ENCODE results near the gene ADGRB2. TPM values are rescaled to one million over a fixed set of nuclear protein-coding genes. Genes with fewer than 3 reads are reported as not detected.

Gene ADGRB2
- total RNA-seq, 6 experiments from 2014 or later: 0.06 TPM; not detected in 4

DNA sequence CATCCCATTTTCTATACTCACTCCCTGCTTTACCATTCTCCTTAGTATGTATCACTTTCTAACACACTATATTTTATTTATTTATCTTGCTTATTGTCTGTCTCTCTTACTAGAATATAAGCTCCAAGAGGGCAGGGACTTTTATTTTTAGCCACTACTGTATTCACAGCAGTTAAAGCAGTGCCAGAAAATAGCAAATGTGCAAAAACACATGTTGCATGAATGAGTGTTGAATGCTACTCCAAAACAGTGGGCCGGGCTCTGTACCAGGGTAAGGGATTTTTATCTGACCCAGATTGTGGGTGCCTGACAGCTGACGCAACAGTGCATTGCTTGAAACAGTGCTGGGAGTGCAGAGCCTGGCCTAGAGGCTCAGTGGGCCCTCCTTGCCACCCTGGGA is 85.0 kb downstream of the ADGRB2 start:
- intact Hi-C loops (cut with DNase I): no loop called here
- 45% methylated on average over 2 of the region's 2 CpGs for WGBS (ENCODE audit: insufficient coverage, low coverage, low lambda C conversion rate, missing lambda C conversion rate)
- H3K27me3 ChIP-seq: no peaks in the 10 kb centered on the region
- no peaks in the 10 kb centered on the region for H3K9me3 ChIP-seq
- no peak overlapping the region for H3K4me3 ChIP-seq
- DNase-seq (no peak), ATAC-seq (no peak)
- H3K27ac ChIP-seq: no peak overlapping the region
- TF ChIP-seq CTCF (IDR thresholded peaks at IDR 0.05): no peak
- TF ChIP-seq POLR2A (IDR thresholded peaks at IDR 0.05): no peak
- H3K36me3 ChIP-seq: no peaks in the 10 kb centered on the region
- no peaks in the 10 kb centered on the region for H3K4me1 ChIP-seq

GRCh38 chr1:31678681-31679080 is 85.5 kb downstream of the ADGRB2 start:
- Histone ChIP-seq H3K4me3 (no peak overlapping the region), H3K36me3 (no peaks in the 10 kb centered on the region), H3K27me3 (no peaks in the 10 kb centered on the region), H3K4me1 (no peaks in the 10 kb centered on the region), H3K9me3 (no peaks in the 10 kb centered on the region), H3K27ac (no peak overlapping the region)
- 78% methylated on average over 2 of the region's 4 CpGs for WGBS (ENCODE audit: insufficient coverage, low coverage, low lambda C conversion rate, missing lambda C conversion rate)
- intact Hi-C loops (cut with DNase I): no loop called here
- TF ChIP-seq POLR2A (IDR thresholded peaks at IDR 0.05) (no peak), CTCF (IDR thresholded peaks at IDR 0.05) (no peak)
- no peak for ATAC-seq
- no peak for DNase-seq

DNA sequence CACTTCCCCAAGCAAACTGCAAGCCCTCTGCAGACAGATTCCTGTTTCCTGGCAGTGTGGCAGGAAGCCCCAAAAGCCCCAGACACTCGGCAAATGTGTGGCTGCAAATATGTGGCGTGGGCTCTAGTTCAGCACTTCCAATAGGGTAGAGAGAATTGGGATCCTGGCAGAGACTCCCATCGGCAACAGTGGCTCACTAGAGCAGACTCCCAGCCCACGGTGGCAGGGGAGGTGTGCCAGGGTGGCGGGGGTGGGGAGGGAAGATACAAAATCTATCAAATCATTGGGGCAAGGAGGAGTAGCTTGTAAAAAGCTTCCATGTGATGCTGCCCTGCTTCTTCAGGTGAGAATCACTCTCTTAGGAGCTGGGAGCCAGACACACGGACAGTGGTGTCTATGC is 86.2 kb downstream of the ADGRB2 start:
- no peak overlapping the region for H3K27ac ChIP-seq
- ATAC-seq (no peak), DNase-seq (no peak)
- intact Hi-C loops (cut with DNase I): no loop called here
- TF ChIP-seq CTCF (IDR thresholded peaks at IDR 0.05) (no peak), POLR2A (IDR thresholded peaks at IDR 0.05) (no peak)
- H3K36me3 ChIP-seq: no peaks in the 10 kb centered on the region
- no peak overlapping the region for H3K4me3 ChIP-seq
- whole genome bisulfite sequencing (ENCODE audit: insufficient coverage, low coverage, low lambda C conversion rate, missing lambda C conversion rate): 40% methylated on average over 5 of the region's 6 CpGs
- H3K4me1 ChIP-seq: no peaks in the 10 kb centered on the region
- no peaks in the 10 kb centered on the region for H3K9me3 ChIP-seq
- H3K27me3 ChIP-seq: no peaks in the 10 kb centered on the region

DNA sequence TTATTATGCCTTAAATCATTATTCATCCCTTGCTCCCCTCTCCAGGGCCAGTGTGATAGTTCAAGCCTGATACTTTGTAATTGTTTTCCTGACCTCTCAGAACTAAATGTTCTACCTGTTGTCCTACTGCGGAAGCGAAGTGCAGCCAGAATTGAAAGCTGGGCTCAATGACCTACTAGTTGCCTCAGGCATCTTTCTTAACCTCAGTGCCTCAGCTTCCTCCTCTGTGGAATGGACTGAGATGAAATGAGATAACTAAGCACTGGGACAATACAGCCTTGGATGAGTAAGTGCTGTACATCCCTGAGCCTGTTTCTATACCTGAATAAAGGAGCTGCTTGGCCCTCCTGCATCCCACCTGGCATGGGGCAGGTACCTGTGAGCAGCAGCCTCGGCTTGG is 86.7 kb downstream of the ADGRB2 start:
- no peaks in the 10 kb centered on the region for H3K4me1 ChIP-seq
- DNase-seq: no peak
- intact Hi-C loops (cut with DNase I): no loop called here
- TF ChIP-seq POLR2A (IDR thresholded peaks at IDR 0.05): no peak
- TF ChIP-seq CTCF (IDR thresholded peaks at IDR 0.05): no peak
- H3K4me3 ChIP-seq: no peak overlapping the region
- no peak for ATAC-seq
- no peaks in the 10 kb centered on the region for H3K36me3 ChIP-seq
- WGBS (ENCODE audit: insufficient coverage, low coverage, low lambda C conversion rate, missing lambda C conversion rate): 92% methylated on average over 2 of the region's 3 CpGs
- H3K9me3 ChIP-seq: no peaks in the 10 kb centered on the region
- no peak overlapping the region for H3K27ac ChIP-seq
- no peaks in the 10 kb centered on the region for H3K27me3 ChIP-seq

Small RNAs within 50 kb of the gene (microRNA-seq; reads per million reads assigned to microRNA genes)
- gene MIR4254: 0 reads per million in 2 donors

Small RNAs within 50 kb of the gene (small RNA-seq; reads per million reads assigned to genes)
- gene MIR4254: 0 reads per million in 2 experiments

Other genes with a start within 250 kb of the ADGRB2 start
- gene TINAGL1, start 187.8 kb downstream of the ADGRB2 start, total RNA-seq: 10 to 100 TPM; 10.1 to 40.4 (median 30.2) TPM
- not detected for gene HCRTR1, start 146.7 kb downstream of the ADGRB2 start, total RNA-seq
- 10 to 100 TPM; 23.9 to 47.5 (median 32.5) TPM for gene PEF1, start 119.5 kb downstream of the ADGRB2 start, total RNA-seq
- 1 to 10 TPM in 5 of 6 experiments, under 1 TPM in 1; 0.73 to 3.5 (median 1.9) TPM for gene COL16A1, start 60.3 kb downstream of the ADGRB2 start, total RNA-seq
- under 1 TPM in 4 of 6 experiments, not detected in 2; 0.15 to 0.74 (median 0.36) TPM for gene SPOCD1, start 51.7 kb upstream of the ADGRB2 start, total RNA-seq
- 100 to 1,000 TPM in 4 of 6 experiments, 10 to 100 TPM in 2; 66.3 to 143 (median 117) TPM for gene PTP4A2, start 174.0 kb upstream of the ADGRB2 start, total RNA-seq
- 10 to 100 TPM; 22.8 to 38.2 (median 34.0) TPM for gene KHDRBS1, start 249.5 kb upstream of the ADGRB2 start, total RNA-seq